Stimulated activated CD4-positive, alpha-beta T cell treated with anti-CD3 and anti-CD28 coated beads, Interleukin-4, amount 100 ng/mL, for 48 hours (primary cell): ENCODE data around the gene PACSIN2.
"Not testable (repeated sequence)": the region's sequence is repeated elsewhere in the genome, so short reads cannot be mapped to it uniquely, and the experiment has no call there.

ENCODE experiments used
- DNase-seq, 2 donors: peaks; one replicate each; pipeline ENCODE4 v3.0.0-alpha.2; 2020; ENCODE audit warnings: low read depth in 2 of 2

Gene PACSIN2, protein sequence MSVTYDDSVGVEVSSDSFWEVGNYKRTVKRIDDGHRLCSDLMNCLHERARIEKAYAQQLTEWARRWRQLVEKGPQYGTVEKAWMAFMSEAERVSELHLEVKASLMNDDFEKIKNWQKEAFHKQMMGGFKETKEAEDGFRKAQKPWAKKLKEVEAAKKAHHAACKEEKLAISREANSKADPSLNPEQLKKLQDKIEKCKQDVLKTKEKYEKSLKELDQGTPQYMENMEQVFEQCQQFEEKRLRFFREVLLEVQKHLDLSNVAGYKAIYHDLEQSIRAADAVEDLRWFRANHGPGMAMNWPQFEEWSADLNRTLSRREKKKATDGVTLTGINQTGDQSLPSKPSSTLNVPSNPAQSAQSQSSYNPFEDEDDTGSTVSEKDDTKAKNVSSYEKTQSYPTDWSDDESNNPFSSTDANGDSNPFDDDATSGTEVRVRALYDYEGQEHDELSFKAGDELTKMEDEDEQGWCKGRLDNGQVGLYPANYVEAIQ

DNA sequence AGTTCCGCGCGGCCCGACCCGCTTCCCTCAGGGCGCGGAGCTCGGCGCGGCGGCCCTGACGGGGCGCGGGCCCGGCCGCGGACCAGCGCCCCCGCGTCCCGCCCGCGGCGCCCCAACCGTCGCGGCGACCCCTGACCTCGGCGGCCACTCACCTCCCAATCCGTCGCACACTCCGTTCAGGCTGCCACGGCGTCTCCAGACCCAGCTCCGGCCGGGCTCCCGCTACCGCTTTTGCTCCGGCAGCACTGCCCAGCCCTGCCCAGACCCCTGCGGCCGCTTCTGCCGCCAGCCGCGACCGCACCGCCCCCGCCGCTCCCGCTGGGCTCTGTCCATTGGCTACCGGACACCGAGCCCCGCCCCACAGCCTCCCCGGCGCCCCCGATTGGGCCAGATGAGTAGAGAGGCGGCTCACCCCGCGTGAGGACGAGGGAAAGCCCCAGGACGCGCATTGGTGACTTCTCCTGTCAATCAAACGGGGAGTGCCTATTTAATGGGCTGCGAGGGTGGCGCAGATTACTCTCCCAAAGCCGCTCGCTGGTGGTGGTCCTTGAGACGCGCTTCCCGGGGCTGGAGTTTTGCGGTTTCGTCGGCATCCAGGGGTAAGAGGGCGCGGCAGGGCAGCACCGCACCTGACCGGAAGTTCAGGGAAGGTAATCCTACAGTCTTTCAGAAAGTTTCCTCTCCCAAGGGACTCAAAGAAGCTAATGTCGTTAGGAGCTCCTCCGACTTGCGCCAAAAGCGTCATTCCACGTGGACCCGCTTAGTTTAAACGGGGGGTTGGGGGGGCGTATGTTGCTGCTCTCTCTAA is at the start of gene PACSIN2:
TSS of gene PACSIN2 (minus strand) at position 281 of the 808 bp plus-strand sequence. CDS start 103,069 bp downstream, outside the sequence.
- peak; percentile 98 to 99 for DNase-seq

DNA sequence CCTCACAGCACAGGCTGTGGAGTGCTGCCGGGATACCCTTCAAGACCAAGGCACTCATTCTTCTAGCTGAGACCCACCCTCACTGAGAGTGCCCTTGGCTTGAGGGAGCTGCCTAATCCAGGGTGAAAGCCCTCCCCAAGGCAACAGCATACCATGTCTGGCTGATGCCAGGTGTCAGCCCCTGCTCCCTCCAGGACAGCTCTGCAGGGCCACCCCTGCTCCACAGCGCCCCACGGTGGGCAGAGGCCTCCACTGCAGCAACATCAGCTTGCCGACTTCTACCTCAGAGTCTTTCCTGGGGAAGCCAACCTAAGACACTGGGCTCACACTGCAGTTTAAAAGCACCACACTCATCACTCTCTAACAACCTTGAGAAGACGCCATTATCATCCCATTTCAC is 45.2 kb upstream of the PACSIN2 start:
- peak; percentile 40 to 70 for DNase-seq

DNA sequence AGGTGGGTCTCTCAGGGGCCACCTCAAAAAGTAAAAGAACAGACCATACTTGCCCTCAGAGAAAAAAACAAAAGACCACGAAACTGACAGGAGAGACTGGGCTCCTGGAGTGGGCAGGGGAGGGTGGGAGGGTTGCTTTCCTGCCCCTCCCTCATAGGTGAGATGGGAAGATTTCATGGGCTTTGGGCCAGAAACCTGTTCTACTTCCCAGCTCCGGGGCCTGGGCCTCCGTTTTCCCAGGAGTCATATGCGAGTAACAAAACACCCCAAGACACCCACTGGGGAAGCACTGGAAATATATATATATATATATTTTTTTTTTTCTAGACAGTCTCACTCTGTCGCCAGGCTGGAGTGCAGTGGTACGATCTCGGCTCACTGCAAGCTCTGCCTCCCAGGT is 42.7 kb upstream of the PACSIN2 start:
- no peak for DNase-seq

DNA sequence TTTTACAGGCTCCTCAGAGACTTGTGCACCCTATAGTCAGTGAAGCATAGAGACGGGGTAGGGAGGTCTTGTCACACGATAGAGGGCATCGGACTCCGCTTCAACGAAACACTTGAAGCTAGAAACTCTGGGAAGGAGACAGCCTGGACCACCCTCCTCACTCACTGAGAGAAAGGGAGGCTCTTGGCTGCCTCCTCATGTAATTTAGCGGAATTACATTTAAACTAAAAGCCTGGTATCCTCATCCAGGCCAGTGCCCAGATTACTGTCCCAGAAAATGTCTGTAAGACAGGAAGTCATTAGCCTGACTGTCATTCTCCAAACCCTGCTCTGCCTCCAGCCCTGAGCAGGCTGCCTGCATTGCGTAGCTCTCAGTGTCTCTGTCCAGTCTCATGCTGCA is 38.2 kb upstream of the PACSIN2 start:
- no peak for DNase-seq

DNA sequence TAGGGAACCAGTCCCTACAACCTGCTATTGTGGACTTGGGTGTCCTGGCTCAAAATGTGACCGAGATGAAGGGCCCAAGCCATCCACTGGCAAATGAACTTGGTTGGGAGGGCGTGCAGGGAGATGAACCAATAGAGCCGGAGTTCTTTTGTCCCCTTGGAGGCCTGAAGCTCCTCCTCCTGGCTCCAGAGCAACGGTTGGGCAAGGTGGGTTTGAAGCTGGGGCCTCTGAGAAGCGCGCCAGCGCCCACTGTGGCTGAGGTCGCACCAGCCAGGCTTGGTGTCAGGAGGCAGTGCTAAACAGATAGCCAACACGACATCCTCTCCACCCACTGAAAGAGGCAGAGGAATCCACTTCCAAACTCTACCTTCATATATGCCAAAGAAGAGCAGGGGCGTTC is 36.0 kb upstream of the PACSIN2 start:
- DNase-seq = no peak

DNA sequence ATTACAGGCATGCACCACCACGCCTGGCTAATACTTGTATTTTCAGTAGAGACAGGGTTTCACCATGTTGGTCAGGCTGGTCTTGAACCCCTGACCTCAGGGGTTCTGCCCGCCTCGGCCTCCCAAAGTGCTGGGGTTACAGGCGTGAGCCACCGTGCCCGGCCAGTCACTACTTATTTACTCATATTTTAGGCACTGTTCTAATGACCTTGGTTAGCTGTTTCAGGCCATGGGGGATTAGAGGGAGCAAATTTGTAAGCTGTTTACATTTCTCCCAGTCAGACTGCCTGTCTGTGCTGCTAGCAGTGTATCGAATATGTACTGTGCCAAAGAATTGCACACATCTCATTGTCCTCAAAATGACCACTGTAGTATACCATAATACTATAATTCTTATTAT is 32.7 kb upstream of the PACSIN2 start:
- DNase-seq = no peak

DNA sequence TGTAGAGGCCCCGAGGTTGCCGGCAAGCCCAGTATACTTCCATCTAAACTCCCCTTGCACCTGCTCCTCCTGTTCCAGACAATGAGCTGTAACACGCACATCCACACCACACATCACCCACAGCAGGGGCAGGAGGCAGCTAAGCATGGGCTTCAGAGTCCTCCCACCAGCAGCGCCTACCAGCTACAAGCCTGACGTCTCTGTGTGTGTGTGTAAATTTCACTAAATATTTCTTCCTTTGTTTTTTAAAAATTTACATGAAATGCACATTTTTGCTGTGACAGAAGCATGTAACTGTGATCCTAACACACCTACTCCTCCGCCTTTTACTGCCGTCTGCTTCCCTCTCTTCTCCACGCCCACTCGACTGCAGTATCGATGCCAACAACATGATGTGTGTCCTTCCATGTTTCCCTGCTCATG is 29.4 kb upstream of the PACSIN2 start:
- no peak for DNase-seq

DNA sequence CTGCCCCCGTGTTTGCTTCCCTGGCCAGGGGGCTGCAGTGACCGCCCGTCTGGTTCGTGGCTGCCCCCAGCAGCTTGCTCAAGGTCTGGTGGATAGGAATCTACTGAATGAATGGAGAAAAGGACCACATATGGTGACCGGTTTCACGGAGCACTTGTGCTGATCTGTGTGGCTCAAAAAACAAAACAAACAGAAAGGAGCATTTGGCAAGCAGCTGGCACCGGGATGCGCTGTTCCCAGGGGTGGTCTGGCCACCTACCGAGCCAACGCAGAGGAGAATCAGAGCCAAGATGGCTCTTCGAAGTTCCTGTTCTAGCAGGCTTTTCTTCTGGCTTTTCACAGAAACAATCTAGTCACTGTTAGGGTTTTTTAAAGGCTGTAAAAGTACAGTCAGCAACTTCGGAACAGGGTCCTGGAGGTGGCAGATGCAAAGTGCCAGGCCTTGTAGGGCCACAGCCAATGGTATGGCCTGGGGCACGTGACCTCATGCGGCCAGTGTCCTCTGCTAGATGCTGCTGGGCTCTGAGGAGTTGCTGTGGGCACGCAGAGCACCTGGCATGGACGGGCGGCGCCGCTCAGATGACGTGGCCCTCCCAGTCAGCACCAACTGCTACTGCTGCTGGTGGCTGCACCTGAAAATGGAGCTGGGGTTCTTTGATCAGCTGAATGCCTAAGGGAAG is 27.3 kb upstream of the PACSIN2 start:
- no peak for DNase-seq

DNA sequence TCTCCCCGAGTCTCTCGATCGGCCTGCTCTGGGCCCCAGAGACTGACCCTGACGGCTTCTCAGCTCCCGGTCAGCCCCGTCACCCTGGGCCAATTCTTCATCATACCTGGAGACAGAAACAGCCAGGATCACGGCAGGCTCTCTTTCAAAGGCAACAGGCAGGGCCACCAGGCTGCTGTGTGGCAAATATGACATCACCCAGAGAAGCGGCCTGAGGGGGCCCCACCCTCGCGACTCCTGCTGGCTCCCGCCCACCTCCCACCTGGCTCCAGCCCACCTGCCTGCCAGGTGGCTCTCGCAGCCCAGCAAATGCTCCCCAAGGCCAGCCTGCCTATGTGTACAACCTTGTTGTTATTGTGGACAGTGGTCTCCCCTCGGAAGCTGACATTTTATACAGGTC is 24.9 kb upstream of the PACSIN2 start:
- no peak for DNase-seq

DNA sequence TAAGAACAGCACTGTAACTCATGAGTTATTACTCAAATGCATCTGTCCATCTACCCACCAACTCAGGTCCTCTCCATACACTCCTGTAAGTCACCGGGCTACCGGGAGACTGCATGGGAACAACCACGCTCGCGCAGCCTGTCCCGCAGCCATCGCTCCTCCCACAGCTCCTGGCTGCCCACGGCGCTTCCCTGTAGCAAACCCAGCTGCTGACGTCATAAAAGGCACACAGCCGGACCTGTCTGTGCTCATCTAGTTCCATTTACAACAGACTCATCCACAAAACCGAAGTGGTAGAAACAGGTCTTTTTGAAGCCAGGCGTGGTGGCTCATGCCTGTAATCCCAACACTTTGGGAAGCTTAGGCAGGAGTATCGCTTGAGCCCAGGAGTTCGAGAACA is 23.4 kb upstream of the PACSIN2 start:
- DNase-seq = no peak

DNA sequence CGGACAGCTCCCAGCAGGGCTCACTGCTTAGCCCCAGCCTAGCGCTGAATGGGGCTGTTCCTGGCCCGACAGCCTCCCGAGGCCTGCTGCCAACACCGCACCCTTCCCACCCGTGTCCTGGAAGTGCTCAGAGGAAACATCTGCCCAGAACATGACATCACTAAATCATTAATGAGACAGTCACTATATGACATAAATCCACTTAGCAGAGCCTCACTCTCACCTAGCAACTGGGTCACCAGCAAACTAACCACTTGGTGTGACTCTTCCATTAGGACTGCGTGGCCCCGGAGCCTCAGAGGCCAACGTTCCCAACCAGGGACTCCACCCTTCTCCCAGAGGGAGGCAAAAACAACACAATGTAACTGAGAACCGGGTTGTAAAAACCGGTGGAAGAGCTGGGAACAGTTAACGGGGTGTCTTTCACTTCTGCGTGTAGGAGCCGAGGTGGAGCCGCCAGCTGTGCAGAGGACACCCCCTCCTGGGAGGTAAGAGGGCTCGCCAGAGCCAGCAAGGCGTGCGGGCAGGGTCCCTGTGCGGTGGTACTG is 21.4 kb upstream of the PACSIN2 start:
- no peak for DNase-seq

DNA sequence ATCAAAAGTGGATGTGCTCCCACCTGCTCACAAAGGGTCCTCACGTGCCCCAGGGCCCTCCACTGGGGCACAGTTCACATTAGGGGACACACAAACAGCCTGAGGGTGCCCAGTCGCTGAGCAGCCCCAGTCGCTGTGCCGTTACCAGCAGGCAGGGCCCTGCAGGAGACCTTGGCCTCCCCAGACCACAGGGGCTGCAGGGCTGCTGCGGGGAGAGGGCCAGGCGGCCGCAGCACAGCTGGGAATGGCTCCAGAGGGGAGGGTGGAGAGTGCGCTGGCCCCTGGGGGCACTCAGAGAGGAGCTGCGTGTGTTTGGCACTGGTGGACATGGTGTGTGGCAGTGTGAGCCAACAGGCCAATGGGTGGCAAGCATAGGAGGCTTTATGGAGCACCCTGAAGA is 20.3 kb upstream of the PACSIN2 start:
- DNase-seq = no peak

DNA sequence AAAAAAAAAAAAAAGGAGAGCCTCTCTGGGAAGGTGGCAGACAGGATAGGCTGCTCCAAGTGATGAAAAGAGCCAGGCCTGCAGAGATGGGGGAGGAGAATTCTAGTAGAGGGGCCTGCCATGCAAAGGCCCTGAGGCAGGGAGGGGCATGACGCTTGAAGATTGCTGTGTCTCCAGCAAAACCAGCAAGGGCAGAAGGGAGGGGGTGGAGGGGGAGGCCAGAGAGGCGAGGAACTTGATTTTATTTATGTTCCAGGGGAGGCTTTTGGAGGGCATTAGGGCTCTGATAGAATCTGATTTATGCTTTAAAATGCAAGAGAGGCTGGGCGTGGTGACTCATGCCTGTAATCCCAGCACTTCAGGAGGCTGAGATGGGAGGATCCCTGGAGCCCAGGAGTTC is 16.7 kb upstream of the PACSIN2 start:
- DNase-seq = no peak

DNA sequence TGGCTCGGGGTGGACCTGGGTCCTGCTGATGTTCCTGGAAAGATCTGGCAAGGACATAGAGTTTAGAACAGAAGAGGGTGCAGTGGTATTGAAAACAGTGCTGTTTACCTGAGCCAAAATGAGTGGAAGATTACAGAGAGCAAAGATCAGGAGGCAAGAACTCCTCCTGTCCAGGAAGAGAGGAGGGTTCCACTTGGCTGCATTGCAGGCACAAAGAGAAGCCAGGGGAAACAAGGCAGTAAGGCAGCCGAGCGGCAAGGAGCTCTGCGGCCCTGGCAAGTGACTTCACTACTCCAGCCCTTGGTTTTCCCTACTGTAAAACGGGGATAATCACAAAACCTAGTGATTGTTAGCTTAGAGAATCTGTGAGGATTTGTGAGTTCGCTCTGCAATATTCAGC is 3.7 kb upstream of the PACSIN2 start:
- no peak for DNase-seq

DNA sequence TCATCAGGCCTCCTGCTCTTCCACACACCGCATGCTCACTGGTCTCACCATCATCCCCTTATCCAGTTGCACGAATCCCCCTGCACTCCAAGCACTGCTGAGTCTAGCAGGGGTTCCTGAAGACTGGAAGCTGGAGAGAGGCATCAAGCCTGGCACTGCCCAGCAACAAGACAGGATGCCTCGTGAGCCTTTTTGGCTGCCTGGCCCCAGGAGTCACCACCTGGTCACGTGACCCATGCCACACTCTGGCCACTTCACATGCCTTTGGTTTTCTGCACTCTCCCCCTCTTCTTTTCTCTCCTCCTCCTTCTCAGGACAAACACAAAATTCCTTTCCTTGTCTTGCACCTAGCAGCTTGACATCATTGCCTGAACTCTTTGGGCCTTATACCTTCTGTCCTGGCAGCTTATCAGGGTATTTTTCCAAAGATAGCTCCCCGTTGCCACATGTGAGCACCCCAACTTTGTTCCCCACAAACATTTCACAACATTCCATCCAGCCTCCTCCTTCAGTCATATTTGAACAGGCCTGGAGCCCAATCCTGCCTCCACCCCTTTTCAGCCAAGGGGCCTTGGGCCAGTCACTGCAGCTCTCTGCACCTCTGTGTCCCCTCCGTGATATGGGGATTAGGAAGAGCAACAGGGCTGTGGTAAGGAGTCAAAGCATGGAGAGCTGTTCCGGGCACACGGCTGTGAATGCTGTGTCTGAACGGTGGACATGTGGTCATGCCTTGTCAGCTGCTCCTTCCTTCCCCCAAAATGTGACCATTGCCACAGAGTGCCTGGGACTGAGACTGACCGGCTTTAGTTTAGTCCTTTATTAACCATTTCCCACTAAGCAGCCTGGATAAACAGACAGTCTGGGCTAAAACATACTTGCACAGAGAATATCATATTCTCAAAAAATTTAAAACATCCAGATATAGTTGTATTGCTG is 2.8 kb upstream of the PACSIN2 start:
- DNase-seq = no peak

DNA sequence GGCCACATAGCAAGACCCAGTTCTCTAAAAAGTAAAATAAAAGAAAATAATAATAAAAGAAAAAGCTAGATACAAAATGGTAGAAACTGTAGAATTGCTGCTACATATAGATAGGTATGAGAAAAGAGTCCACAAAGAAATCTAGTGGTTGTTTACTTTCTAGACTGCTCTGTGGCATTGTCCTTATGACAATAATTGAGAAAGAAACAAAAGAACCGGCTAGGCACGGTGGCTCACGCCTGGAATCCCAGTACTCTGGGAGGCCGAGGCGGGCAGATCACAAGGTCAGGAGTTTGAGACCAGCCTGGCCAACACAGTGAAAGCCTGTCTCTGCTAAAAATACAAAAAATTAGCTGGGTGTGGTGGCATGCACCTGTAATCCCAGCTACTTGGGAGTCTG is 1.2 kb upstream of the PACSIN2 start:
- DNase-seq = not testable (repeated sequence)

DNA sequence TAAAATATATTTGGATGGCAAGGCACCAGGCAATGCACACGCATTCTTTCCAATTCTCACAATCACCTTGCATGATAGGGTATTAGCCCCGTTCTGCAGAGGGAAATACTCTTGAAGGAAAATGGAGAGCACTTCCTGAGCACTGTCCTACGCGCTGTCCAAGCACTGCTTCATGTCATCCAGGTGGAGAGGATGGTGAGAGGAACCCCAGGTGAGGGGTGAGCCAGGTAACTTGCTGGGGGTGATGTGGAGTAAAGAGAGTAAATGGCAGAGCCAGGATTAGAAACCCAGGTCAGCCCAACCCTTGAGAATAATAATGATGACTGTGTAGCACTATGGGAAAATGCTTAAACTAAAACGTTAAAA is 711 bp upstream of the PACSIN2 start:
- DNase-seq = no peak

DNA sequence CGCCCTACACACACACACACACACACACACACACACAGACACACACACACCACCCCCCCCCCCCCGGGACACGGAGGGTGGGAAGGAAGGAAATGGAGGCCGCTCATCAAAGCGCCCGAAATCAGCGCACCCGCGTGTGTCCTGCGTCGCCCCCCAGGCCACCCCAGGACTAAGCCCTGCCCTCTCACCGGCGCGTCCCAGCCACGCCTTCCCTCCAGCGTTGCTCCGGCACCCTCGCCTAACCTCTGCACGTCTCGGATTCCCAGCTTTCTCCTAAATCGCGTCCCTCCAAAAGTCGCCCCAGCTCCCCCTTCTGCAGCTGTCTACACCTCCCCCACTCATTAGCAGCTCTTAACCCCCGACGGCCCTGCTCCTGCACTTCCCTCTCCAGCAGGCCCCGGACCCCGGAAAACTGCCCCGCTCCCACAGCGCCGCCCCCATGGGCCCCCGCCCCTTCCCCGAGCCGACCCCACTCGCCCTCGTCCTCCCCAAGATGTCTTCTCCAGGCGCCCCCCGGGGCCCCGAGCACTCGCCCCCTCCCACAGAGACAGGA is 557 bp downstream of the PACSIN2 start:
- peak in 1 of 2 donors; percentile 14 for DNase-seq

DNA sequence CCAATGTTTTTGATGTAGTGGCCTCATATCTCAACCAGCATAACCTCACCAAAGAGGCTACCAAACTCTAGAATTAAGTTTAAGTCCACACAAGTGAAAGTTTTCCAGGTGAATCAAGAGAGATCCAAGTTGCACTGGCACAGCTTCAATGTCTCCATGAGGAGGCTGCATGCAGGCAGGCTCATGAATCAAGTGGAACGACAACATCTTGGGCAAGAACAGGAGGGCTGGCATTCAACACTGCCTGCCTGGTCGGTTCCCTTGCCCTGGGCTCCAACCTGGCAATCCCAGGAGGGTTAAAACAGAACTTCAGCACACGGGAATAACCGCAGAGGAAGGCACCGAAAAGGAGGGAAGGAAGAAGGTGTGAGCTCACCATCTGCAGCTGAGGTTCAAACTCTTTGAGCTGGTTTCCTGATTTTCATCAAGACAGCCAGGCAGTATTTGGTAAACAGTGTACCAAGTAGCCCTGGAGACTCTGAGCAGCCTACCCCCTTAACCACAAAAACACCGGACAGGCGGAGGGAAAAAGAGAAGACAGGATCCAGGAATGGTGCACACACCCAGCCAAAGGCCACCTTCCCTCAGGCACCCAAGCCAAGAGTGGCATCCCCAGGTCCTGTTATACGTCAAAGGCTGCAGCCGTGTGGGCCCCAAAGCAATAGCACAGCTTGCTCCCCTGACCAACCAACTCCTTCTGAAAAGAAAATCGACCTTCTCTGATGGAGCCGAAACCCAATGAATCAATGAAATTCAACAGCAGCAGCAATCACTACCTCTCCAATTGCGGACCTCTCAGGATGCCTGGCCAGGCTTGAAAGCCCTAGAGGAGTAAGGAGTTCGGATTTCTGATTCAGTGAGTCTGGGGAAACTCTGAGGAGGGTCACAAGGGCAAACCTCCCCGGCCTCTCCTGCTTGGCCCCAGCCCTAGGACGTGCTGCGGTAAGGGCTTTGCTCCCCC is 1.3 kb downstream of the PACSIN2 start:
- no peak for DNase-seq
